Thoracic aorta (tissue), 2 donors: ENCODE results near the gene KIF18A. TPM values are rescaled to one million over a fixed set of nuclear protein-coding genes. Genes with fewer than 3 reads are reported as not detected.

Experiments
- ATAC-seq: fragments of 150-250 bp; one replicate; pipeline ENCODE4 v1.8.0; 2017; ENCODE audit warnings: low read depth; ENCODE audit not compliant: insufficient number of reproducible peaks, low FRiP score
- DNase-seq: peaks from one replicate; pipeline ENCODE4 v3.0.0-alpha.2; 2020; ENCODE audit warnings: low spot score
- H3K27ac ChIP-seq, 2 donors: fragments of 200-600 bp; sonication (generic); 1 replicate in 1 of 2; 2 replicates in 1 of 2; pipeline ENCODE4 v1.5.1; 2016; ENCODE audit warnings: mild to moderate bottlenecking in 2 of 2, moderate library complexity in 2 of 2
- H3K27me3 ChIP-seq: fragments of 200-600 bp; sonication (generic); replicated peaks from 2 replicates; pipeline ENCODE4 v1.6.0; 2016; ENCODE audit warnings: mild to moderate bottlenecking; ENCODE audit not compliant: insufficient read depth
- H3K36me3 ChIP-seq: fragments of 200-600 bp; sonication (generic); one replicate; pipeline ENCODE4 v1.5.1; 2016
- H3K4me1 ChIP-seq, 2 donors: fragments of 200-600 bp; sonication (generic); 1 replicate in 1 of 2; 2 replicates in 1 of 2; pipeline versions ENCODE4 v1.5.1 to v1.6.0; 2016; ENCODE audit warnings: low read depth in 2 of 2, mild to moderate bottlenecking in 1 of 2; ENCODE audit not compliant: control insufficient read depth in 1 of 2
- H3K4me3 ChIP-seq: fragments of 200-600 bp; sonication (generic); 2 replicates; pipeline ENCODE4 v1.5.1; 2016; ENCODE audit warnings: mild to moderate bottlenecking
- H3K9me3 ChIP-seq: fragments of 200-600 bp; sonication (generic); 2 replicates; pipeline ENCODE4 v1.5.1; 2016
- total RNA-seq, 2 donors: library from RNA; depleted of rRNA; stranded (reverse); fragments of >200 nt; gene quantifications; one replicate each; pipeline versions ENCODE4 v1.1.0 to v1.2.3, GENCODE V29; 2016
- TF ChIP-seq, protein P1 (sequence below): fragments of 200-600 bp; sonication (generic); IDR thresholded peaks from one replicate; pipeline ENCODE4 v1.5.1; 2019; ENCODE audit warnings: antibody characterized with exemption

KIF18A gene
- total RNA-seq, 2 donors from 2014 or later = 0.28 TPM; not detected in 1

DNA sequence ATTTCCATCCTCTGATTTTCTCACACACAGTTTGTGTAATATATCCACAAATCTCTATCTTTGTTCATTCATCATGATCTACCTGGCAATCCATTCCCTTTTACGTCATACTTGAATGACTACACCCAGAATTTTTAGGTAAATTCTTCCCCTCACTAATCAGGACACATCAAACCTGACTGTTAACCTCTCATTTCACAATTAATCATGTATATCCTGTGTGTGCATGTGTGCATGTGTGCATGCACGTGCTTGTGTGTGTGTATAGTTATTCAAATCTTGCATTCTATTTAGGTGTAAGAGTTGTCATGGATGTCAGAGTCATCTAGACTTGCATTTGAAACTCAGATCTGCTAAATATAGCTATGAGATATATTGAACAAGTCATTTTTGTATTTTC, 130.4 kb downstream of the KIF18A start:
- TF ChIP-seq, protein P1, sequence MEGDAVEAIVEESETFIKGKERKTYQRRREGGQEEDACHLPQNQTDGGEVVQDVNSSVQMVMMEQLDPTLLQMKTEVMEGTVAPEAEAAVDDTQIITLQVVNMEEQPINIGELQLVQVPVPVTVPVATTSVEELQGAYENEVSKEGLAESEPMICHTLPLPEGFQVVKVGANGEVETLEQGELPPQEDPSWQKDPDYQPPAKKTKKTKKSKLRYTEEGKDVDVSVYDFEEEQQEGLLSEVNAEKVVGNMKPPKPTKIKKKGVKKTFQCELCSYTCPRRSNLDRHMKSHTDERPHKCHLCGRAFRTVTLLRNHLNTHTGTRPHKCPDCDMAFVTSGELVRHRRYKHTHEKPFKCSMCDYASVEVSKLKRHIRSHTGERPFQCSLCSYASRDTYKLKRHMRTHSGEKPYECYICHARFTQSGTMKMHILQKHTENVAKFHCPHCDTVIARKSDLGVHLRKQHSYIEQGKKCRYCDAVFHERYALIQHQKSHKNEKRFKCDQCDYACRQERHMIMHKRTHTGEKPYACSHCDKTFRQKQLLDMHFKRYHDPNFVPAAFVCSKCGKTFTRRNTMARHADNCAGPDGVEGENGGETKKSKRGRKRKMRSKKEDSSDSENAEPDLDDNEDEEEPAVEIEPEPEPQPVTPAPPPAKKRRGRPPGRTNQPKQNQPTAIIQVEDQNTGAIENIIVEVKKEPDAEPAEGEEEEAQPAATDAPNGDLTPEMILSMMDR = no peak
- DNase-seq = no peak
- Histone ChIP-seq H3K4me1 (no peaks in the 10 kb centered on the region), H3K4me3 (no peak overlapping the region), H3K27ac (no peak overlapping the region), H3K36me3 (no peaks in the 10 kb centered on the region), H3K27me3 (no peaks in the 10 kb centered on the region), H3K9me3 (no peaks in the 10 kb centered on the region)
- no peak for ATAC-seq

DNA sequence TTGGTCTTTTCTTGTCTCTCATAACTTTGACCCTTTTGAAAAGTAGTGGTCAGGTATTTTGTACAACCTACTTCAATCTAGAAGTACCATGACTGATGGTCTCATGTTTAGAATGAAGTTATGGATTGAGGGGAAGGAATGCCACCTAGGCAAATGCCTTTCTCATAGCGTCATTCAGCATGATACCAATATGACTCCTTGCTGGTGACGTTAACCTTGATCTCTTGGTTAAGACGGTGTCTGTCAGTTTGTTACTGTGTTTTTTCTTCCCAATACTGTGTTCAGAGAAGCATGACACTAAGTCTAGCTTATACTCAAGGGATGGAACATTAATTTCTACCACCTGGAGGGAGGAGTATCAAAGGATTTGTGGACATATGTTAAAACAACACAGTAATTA, 130.9 kb downstream of the KIF18A start:
- Histone ChIP-seq H3K27me3 (no peaks in the 10 kb centered on the region), H3K27ac (no peak overlapping the region), H3K4me3 (no peak overlapping the region), H3K36me3 (no peaks in the 10 kb centered on the region), H3K9me3 (no peaks in the 10 kb centered on the region), H3K4me1 (no peaks in the 10 kb centered on the region)
- ATAC-seq (no peak), DNase-seq (no peak)
- TF ChIP-seq, protein P1 = no peak

DNA sequence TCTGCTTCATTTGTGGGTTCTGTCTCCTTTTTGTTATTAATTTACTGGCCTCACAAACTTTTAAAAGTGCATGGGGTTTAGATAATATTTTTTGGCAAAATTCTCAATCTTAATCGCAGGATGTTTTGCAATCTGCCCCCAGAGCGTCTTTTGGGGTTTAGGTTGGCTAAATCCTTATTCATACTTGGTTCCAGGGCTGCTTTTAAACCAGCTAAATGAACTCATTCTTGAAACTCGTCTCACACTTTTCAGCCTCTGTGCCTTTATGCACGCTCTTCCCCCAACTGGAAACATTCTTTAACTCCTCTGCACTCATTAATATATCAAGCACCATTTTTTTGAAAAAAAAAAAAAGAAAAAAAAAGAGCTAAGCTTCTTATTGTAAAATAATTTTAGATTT, 131.7 kb downstream of the KIF18A start:
- DNase-seq (no peak), ATAC-seq (no peak)
- Histone ChIP-seq H3K27me3 (no peaks in the 10 kb centered on the region), H3K9me3 (no peaks in the 10 kb centered on the region), H3K36me3 (no peaks in the 10 kb centered on the region), H3K4me3 (no peak overlapping the region), H3K27ac (no peak overlapping the region), H3K4me1 (no peaks in the 10 kb centered on the region)
- TF ChIP-seq, protein P1 = no peak

DNA sequence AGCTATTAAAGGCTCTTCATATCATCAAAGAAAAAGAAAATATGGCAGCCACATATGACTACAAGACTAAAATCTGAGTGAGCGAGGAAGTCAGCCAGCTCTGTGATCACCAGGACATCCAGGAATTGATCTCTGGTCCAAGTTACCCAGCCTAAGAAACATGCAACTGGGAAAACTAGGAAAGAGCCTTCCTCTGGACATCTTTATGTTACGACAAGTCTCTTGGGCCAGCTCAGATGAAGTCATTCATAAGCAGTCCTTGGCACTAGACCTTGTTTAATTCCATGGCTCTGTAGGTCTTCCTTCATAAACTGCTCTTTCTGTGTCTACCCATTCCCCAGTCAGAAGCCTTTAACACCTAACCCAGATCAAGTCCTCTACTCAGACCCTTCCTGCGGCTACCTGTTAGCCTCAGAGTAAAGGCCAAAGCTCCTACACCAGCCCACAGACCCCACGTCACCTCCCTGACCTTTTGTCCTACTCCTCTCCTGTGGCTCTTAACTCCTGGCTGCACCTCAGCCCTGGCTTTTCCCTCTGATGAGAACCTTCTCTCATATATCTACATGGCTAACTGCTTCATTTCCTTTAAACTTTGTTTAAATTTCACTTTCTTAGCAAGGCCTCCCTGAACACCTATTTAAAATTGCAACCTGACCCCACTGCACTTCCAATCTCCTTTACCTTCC, 134.0 kb downstream of the KIF18A start:
- no peaks in the 10 kb centered on the region for H3K36me3 ChIP-seq
- no peaks in the 10 kb centered on the region for H3K4me1 ChIP-seq
- TF ChIP-seq, protein P1 = no peak
- H3K9me3 ChIP-seq = no peaks in the 10 kb centered on the region
- no peak overlapping the region for H3K4me3 ChIP-seq
- no peak for DNase-seq
- no peak overlapping the region for H3K27ac ChIP-seq
- no peak for ATAC-seq
- H3K27me3 ChIP-seq = no peaks in the 10 kb centered on the region

DNA sequence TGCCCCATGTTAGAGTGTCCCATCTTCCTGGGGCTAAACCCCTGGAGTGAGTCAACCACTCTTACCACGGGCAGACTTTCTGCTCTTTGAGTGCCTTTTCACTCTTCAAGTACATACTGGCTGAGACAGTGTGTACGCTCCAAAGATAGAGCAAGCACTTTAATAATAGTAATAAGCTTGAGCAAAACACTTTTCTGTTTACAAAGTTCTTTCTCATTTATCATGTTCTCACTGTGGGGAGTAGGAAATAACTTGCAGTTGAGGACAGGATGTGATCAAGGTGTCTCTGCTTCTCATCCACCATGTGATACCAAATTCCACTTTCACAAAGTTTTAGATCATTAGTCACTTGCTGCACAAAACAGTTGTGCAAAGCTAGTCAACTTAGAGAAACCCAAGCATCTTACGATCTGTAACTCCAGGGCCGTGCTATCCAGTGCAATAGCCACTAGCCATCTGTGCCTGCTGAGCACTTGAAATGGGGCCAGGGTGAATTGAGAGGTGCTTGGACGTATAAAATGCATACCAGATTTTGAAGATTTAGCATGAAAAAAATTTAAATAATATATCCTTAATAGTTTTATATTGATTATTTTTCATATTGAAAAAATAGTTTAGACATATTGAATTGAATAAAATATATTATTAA, 135.3 kb downstream of the KIF18A start:
- Histone ChIP-seq H3K4me1 (no peaks in the 10 kb centered on the region), H3K27me3 (no peaks in the 10 kb centered on the region), H3K27ac (no peak overlapping the region), H3K4me3 (no peak overlapping the region), H3K36me3 (no peaks in the 10 kb centered on the region), H3K9me3 (no peaks in the 10 kb centered on the region)
- TF ChIP-seq, protein P1 = no peak
- ATAC-seq = no peak
- DNase-seq = no peak
